GM12801 (cell line): ENCODE results near the gene PRKACA.

ENCODE experiments used
- CTCF ChIP-seq: IDR thresholded peaks from one replicate; pipeline ENCODE4 v1.5.1; 2011; ENCODE audit warnings: control low read depth; ENCODE audit not compliant: insufficient read length; ENCODE audit errors: extremely low read depth

Gene PRKACA

GRCh38 chr19:14073925-14074838 is 43.4 kb downstream of the PRKACA start:
- no peak for TF ChIP-seq CTCF

DNA sequence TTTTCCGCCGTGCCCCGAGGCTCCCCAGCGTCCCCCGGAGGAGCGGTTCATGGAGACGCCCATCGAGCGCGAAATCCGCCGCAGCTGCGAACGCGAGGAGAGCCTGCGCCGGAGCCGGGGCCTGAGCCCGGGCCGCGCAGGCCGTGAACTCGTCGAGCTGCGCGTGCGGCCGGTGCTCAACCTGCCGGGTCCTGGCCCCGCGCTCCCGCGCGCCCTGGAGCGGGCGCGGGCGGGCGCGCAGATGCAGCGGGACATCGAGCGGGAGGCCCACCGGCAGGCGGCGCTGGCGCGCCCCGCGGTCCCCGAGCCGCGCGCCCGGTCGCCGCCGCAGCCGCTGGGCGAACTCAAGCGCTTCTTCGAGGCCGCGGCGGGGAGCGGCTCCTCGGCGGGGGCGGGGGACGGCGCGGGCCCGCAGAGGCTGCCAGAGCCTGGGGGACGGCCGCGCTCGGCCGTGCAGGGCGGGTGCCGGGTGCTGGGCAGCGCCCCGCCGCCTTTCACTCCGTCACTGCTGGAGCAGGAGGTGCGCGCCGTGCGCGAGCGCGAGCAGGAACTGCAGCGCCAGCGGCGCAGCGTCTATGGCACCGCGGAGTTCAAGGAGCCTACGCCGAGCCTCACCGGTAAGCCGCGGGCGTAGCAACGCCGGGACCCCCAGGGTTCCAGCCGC is 44.2 kb downstream of the PRKACA start:
- no peak for TF ChIP-seq CTCF

DNA sequence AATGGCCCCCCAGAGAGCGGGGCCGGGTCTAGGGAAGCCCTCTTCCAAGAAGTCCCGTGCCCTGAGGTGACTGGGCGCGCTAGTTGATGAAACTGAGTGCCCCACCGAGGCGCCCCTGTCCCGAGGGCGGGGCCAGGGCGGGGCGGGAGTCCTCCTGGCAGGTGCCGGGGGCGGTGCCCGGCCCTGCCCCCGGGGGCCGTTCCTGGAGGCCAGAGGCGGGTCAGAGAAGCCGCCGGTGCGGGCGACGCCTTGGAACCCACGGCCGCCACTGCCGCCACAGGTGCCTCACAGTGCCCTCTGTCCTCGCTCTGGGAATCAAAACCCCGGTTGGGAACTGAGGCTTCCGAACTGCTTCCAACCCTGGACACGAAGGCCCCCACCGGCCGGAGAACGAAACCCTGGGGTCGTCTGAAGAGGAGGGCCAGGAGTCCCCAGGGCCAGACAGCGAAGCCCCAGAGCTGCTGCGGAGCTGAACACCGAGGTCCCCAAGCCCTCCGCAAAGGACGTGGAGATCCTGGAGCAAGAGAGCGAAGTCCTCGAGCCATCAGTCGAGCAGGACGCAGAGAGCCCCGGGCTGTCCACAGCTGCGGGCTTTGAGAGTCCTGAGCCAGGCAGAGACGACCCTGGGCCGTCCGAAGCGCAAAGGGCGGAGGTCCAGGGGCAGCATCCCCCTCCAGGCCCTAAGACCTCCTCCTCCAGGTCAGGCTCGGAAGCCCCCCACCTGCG is 44.9 kb downstream of the PRKACA start, which contains the start of gene MISP3:
MISP3 (plus strand) TSS at position 252 of the 726 bp plus-strand sequence. CDS start 524 bp downstream, outside the sequence.
- no peak for TF ChIP-seq CTCF

DNA sequence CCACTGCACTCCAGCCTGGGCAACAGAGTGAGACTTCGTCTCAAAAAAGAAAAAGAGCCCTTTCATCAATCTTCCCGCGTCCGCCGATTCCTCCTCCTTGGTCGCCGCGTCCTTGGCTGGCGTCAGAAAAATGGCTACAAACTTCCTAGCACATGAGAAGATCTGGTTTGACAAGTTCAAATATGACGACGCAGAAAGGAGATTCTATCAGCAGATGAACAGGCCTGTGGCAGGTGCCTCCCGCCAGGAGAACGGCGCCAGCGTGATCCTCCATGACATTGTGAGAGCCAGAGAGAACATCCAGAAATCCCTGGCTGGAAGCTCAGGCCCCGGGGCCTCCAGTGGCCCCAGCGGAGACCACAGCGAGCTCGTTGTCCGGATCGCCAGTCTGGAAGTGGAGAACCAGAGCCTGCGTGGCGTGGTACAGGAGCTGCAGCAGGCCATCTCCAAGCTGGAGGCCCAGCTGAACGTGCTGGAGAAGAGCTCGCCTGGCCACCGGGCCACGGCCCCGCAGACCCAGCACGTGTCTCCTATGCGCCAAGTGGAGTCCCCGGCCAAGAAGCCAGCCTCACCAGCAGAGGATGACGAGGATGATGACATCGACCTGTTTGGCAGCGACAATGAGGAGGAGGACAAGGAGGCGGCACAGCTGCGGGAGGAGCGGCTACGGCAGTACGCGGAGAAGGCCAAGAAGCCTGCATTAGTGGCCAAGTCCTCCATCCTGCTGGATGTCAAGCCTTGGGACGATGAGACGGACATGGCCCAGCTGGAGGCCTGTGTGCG is 47.1 kb downstream of the PRKACA start:
- no peak for TF ChIP-seq CTCF

DNA sequence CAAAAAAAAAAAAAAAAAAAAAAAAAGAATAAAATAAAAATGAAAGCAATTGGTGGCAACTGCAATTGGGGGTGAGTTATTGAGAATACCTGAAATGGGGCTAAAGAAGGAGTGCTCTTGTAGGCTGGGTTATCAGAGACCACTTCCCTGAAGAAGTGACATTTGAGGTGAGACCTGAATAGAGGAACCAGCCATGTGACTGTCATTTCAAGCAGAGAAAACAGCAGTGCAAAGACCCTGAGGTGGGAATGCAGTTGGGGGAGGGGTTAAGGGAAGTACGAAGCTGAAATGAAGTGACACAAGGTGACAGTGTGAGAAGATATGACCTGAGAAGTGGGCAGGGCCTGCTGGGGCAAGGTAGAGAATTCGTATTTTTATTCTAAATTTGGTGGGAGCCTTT is 51.4 kb downstream of the PRKACA start:
- no peak for TF ChIP-seq CTCF

GRCh38 chr19:14063105-14063504 is 54.5 kb downstream of the PRKACA start:
- TF ChIP-seq CTCF, result no peak
